Mesendoderm (in vitro differentiated cells): ENCODE measurements around the gene SLC22A3.

Experiments
- DNase-seq: peaks from one replicate; pipeline ENCODE4 v3.0.0; 2013
- H2AK5ac ChIP-seq: 2 replicates; pipeline ENCODE4 v1.6.1; 2013; ENCODE audit warnings: low read length, inconsistent platforms
- H2BK120ac ChIP-seq: 2 replicates; pipeline ENCODE4 v1.6.1; 2013; ENCODE audit warnings: low read depth, mild to moderate bottlenecking, low read length, moderate library complexity, mixed read lengths
- H2BK15ac ChIP-seq: replicated peaks from 2 replicates; pipeline ENCODE4 v1.6.1; 2013; ENCODE audit warnings: low read depth, mild to moderate bottlenecking, moderate library complexity
- H2BK5ac ChIP-seq: 2 replicates; pipeline ENCODE4 v1.6.1; 2013; ENCODE audit warnings: low read length, inconsistent platforms
- H3K18ac ChIP-seq: 2 replicates; pipeline ENCODE4 v1.6.1; 2013; ENCODE audit warnings: mild to moderate bottlenecking, low read length, mixed read lengths
- H3K23ac ChIP-seq: one replicate; pipeline ENCODE4 v1.6.1; 2013; ENCODE audit warnings: low read length
- H3K27ac ChIP-seq: 2 replicates; pipeline ENCODE4 v1.5.1; 2013; ENCODE audit warnings: low read depth, mild to moderate bottlenecking, inconsistent platforms, low read length, moderate library complexity
- H3K27me3 ChIP-seq: 2 replicates; pipeline ENCODE4 v1.6.1; 2013; ENCODE audit warnings: low read length, control low read depth, mild to moderate bottlenecking, inconsistent platforms; ENCODE audit not compliant: insufficient read depth, poor library complexity
- H3K36me3 ChIP-seq: 2 replicates; pipeline ENCODE4 v1.6.1; 2013; ENCODE audit warnings: low read length, inconsistent platforms; ENCODE audit not compliant: control insufficient read depth, insufficient read depth
- H3K4ac ChIP-seq: one replicate; pipeline ENCODE4 v1.6.1; 2013; ENCODE audit warnings: low read depth, mild to moderate bottlenecking, low read length, moderate library complexity
- H3K4me1 ChIP-seq: 2 replicates; pipeline ENCODE4 v1.6.1; 2013; ENCODE audit warnings: low read depth, low read length, inconsistent platforms; ENCODE audit not compliant: control insufficient read depth
- H3K4me2 ChIP-seq: 2 replicates; pipeline ENCODE4 v1.6.1; 2013; ENCODE audit warnings: low read length
- H3K4me3 ChIP-seq: 2 replicates; pipeline ENCODE4 v1.5.1; 2013; ENCODE audit warnings: mild to moderate bottlenecking, low read length
- H3K56ac ChIP-seq: one replicate; pipeline ENCODE4 v1.6.1; 2013; ENCODE audit warnings: low read length
- H3K79me1 ChIP-seq: 2 replicates; pipeline ENCODE4 v1.6.1; 2013; ENCODE audit warnings: low read length, inconsistent platforms
- H3K79me2 ChIP-seq: 2 replicates; pipeline ENCODE4 v1.6.1; 2013; ENCODE audit warnings: mild to moderate bottlenecking, low read length; ENCODE audit not compliant: control insufficient read depth, insufficient read depth
- H3K9ac ChIP-seq: 2 replicates; pipeline ENCODE4 v1.6.1; 2013; ENCODE audit warnings: low read length, inconsistent platforms
- H4K5ac ChIP-seq: one replicate; pipeline ENCODE4 v1.6.1; 2013; ENCODE audit warnings: low read length
- H4K8ac ChIP-seq: one replicate; pipeline ENCODE4 v1.6.1; 2013; ENCODE audit warnings: low read depth, mild to moderate bottlenecking, control low read depth, low read length, moderate library complexity
- WGBS: extraction: QIAGEN DNeasy Blood & Tissue Kit; methylation state at CpG from one replicate; pipeline ENCODE4 v1.1.7; 2013; ENCODE audit warnings: low lambda C conversion rate, missing lambda C conversion rate; ENCODE audit not compliant: insufficient coverage; ENCODE audit errors: extremely low coverage; 5-methylcytosine and 5-hydroxymethylcytosine counted together

Gene SLC22A3

DNA sequence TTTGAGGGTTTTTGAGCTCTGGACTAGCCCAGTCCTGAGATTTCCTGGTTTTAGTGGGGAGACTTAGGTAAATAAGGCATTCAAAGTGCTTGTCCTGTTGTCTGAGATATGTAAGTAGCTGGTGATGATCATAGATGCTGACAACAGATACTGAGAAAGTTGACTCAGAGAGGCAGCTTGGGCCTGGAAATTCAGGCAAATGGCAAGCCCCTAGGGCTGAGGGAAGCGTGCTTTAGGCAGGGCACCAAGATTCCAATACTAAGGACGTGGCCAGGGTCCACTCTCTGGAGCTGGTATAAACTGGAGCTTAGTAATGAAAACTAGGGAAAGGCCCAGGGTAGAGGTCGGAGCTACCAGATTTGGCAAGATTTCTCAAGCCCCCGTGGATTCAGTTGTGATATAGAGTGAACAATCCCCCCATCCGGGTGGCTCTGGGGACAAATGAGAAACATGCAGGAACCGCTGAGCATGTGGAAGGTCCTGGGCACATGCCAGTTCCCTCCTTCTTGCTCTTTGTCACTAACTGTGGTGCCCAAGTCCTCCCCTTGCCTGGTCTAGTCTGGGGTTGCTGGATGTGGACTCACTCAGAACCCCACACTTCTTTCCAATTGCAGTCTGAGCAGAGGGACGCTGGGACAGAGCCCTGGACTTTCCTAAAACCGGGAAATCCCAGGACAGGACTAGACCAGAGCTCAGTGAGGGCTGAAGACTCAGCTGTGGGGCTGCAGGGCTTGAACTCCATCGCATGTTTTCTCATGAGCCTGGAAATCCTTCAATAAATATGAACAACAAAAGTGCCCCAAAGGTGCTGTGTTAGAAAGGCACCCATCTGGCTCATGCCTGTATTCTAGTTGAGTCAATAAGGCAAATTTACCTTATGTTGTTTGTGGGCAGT is 10.3 kb downstream of the SLC22A3 start:
- H3K4ac ChIP-seq, result no peak overlapping the region
- H2BK120ac ChIP-seq, result no peak overlapping the region
- no peak overlapping the region for H3K4me3 ChIP-seq
- H2BK5ac ChIP-seq, result no peak overlapping the region
- no peak overlapping the region for H2AK5ac ChIP-seq
- peaks cover 2% of the 10 kb centered on the region for H3K4me1 ChIP-seq
- H3K27me3 ChIP-seq, result no peaks in the 10 kb centered on the region
- no peak overlapping the region for H3K27ac ChIP-seq
- H4K8ac ChIP-seq, result no peak overlapping the region
- H3K23ac ChIP-seq, result no peak overlapping the region
- peak overlapping the region; percentile 37 for H3K56ac ChIP-seq
- H3K18ac ChIP-seq, result no peak overlapping the region
- H2BK15ac ChIP-seq, result no peak overlapping the region
- DNase-seq, result peak; percentile 28
- peaks cover 2% of the 10 kb centered on the region for H3K79me1 ChIP-seq
- no peak overlapping the region for H3K9ac ChIP-seq
- H3K4me2 ChIP-seq, result no peak overlapping the region
- H3K36me3 ChIP-seq, result no peaks in the 10 kb centered on the region
- WGBS, result no CpG with 5 or more reads among the region's 9 CpGs
- peaks cover 4% of the 10 kb centered on the region for H3K79me2 ChIP-seq
- H4K5ac ChIP-seq, result no peak overlapping the region

DNA sequence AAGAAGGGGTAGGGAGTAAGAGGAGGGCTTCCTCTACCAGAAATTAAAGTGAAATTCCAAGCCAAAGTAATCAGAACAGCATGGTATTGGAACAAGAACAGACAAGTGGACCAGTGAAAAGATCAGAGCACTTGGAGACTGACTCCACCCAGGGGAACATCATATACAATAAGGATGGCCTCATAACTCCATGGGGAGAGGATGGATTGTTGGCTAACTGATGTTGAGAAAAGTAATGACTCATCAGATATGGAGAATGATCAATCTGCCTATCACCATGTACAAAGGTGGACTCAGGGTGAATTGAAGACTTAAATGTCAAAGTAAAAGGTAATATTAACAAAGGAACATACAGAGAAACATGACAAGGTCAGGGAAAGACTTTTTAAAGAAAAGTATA is 12.8 kb downstream of the SLC22A3 start:
- no peak overlapping the region for H3K4me2 ChIP-seq
- DNase-seq, result no peak
- no peak overlapping the region for H2BK120ac ChIP-seq

DNA sequence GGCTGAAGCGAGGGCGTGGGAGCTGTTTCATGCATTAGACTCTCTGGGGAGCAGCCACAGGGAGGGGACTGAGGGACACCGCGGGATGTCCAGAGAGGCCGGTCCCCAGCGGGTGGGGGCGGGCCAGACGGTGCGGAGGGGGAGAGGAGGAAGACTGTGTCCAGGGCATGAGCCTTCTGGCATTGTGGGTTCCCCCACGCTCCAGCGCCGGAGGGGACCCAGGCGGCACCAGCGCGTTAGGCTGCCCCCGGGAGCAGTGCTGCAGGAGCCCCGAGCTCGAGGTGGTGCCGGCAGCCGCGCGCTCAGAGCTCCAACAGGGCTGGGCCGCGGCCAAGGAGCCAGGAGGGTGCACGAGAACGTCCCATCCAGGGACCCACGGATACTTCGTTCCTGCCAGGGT is 14.4 kb downstream of the SLC22A3 start:
- no peak overlapping the region for H2BK15ac ChIP-seq
- peaks cover 2% of the 10 kb centered on the region for H3K4me1 ChIP-seq
- H2BK120ac ChIP-seq, result no peak overlapping the region
- no peaks in the 10 kb centered on the region for H3K27me3 ChIP-seq
- no peak overlapping the region for H4K5ac ChIP-seq
- H3K4ac ChIP-seq, result no peak overlapping the region
- no peak for DNase-seq
- no peaks in the 10 kb centered on the region for H3K36me3 ChIP-seq
- H3K18ac ChIP-seq, result no peak overlapping the region
- no peak overlapping the region for H3K4me3 ChIP-seq
- H3K79me1 ChIP-seq, result no peaks in the 10 kb centered on the region
- no peak overlapping the region for H2BK5ac ChIP-seq
- no peak overlapping the region for H3K23ac ChIP-seq
- no peak overlapping the region for H3K4me2 ChIP-seq
- no peak overlapping the region for H3K56ac ChIP-seq
- no peak overlapping the region for H3K27ac ChIP-seq
- H4K8ac ChIP-seq, result no peak overlapping the region
- no peak overlapping the region for H3K9ac ChIP-seq
- WGBS, result no CpG with 5 or more reads among the region's 28 CpGs
- H3K79me2 ChIP-seq, result no peaks in the 10 kb centered on the region
- no peak overlapping the region for H2AK5ac ChIP-seq

More for the DNA sequence above, 12.8 kb downstream of the SLC22A3 start:
- H3K36me3 ChIP-seq, result no peaks in the 10 kb centered on the region
- no peak overlapping the region for H4K8ac ChIP-seq
- no peak overlapping the region for H3K9ac ChIP-seq
- H3K4me1 ChIP-seq, result peaks cover 2% of the 10 kb centered on the region
- H3K56ac ChIP-seq, result no peak overlapping the region
- H3K27ac ChIP-seq, result no peak overlapping the region
- H3K27me3 ChIP-seq, result no peaks in the 10 kb centered on the region
- no peak overlapping the region for H2BK5ac ChIP-seq
- H3K79me1 ChIP-seq, result no peaks in the 10 kb centered on the region
- H3K4me3 ChIP-seq, result no peak overlapping the region
- no peak overlapping the region for H4K5ac ChIP-seq
- H3K4ac ChIP-seq, result no peak overlapping the region
- H3K18ac ChIP-seq, result no peak overlapping the region
- H3K23ac ChIP-seq, result no peak overlapping the region
- H3K79me2 ChIP-seq, result peaks cover 1% of the 10 kb centered on the region
- no peak overlapping the region for H2BK15ac ChIP-seq
- no peak overlapping the region for H2AK5ac ChIP-seq

DNA sequence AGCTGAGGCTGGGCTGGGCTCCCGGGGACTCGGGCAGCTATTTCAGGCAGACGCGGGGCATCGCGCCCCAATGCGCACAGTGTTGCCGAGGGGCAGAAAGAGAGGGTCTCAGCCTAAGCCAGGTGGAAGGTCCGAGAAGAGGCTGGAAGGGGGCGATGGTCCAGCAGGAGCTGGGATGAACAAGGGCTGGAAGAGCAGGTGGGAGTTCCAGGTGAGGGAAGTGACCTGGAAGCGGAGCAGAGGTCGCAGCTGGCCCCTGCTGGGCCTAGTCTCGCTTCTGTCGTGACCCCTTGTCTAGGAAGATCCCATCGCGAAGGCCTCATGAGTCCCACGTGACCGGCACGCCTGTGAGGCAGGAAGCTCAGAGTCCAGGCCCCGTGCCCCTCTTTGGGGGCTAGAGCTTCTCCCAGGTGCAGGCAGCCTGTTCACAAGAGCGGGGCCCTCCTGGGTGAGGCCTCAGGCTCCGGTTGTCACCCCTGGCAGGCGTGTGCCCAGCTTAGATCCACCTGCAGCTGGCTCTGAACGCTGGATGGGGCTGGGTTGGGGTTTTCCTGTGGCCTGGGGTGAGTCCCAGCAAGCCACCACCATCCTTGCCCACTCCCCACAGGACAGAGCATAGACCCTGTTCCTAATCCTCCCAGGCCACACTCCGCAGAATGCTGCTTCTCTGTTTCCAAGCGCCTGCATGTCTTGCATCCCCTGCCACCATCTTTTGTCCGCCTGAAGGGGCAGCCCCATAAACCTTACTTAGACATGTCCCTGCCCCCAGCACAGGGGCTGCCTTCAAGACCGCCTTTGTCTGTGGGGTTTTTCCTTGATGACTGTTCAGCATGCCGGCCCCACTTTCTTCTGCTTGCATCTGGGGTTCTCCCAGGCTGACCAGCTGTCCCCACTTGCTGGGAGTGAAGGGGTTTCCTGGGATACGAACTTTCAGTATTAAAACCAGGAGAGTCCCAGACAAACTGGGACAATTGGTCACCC is 15.1 kb downstream of the SLC22A3 start:
- no peaks in the 10 kb centered on the region for H3K36me3 ChIP-seq
- H3K18ac ChIP-seq, result no peak overlapping the region
- no peak overlapping the region for H3K4me2 ChIP-seq
- H3K79me1 ChIP-seq, result no peaks in the 10 kb centered on the region
- no peak for DNase-seq
- H2BK15ac ChIP-seq, result no peak overlapping the region
- H2BK5ac ChIP-seq, result no peak overlapping the region
- H4K5ac ChIP-seq, result no peak overlapping the region
- H3K23ac ChIP-seq, result no peak overlapping the region
- H2AK5ac ChIP-seq, result no peak overlapping the region
- no peak overlapping the region for H3K4me3 ChIP-seq
- H4K8ac ChIP-seq, result no peak overlapping the region
- H2BK120ac ChIP-seq, result no peak overlapping the region
- H3K27ac ChIP-seq, result no peak overlapping the region
- H3K56ac ChIP-seq, result no peak overlapping the region
- no peaks in the 10 kb centered on the region for H3K79me2 ChIP-seq
- H3K27me3 ChIP-seq, result no peaks in the 10 kb centered on the region
- no CpG with 5 or more reads among the region's 30 CpGs for WGBS
- no peak overlapping the region for H3K4ac ChIP-seq
- H3K4me1 ChIP-seq, result no peaks in the 10 kb centered on the region
- H3K9ac ChIP-seq, result no peak overlapping the region

DNA sequence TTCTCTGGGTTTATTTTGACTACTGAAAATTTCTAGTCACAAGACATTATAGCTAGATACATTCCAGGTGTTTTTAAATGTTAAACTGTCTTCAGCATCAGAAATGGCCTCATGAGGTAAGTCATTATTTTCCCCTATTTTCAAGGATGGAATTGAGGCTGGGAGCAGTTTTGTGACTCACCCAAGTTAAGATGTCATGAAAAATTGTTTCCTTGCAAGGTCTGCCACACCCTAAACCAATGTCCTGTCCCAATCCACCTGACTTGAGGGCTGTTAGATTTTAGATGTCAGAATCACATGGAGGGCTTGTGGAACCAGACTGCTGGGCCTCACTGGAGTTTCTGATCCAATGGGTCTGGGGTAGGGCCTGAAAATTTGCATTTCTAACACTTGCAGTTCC is 16.9 kb downstream of the SLC22A3 start:
- no peak overlapping the region for H4K8ac ChIP-seq
- H3K27me3 ChIP-seq, result no peaks in the 10 kb centered on the region
- H3K18ac ChIP-seq, result no peak overlapping the region
- no peak overlapping the region for H4K5ac ChIP-seq
- no peak overlapping the region for H2BK120ac ChIP-seq
- H3K4me2 ChIP-seq, result no peak overlapping the region
- no peak overlapping the region for H3K56ac ChIP-seq
- H2BK15ac ChIP-seq, result no peak overlapping the region
- no peak overlapping the region for H2AK5ac ChIP-seq
- H3K23ac ChIP-seq, result no peak overlapping the region
- H3K79me2 ChIP-seq, result no peaks in the 10 kb centered on the region
- no peak overlapping the region for H3K4ac ChIP-seq
- no peaks in the 10 kb centered on the region for H3K4me1 ChIP-seq
- no peaks in the 10 kb centered on the region for H3K79me1 ChIP-seq
- H3K36me3 ChIP-seq, result no peaks in the 10 kb centered on the region
- no peak overlapping the region for H3K9ac ChIP-seq
- no peak overlapping the region for H3K4me3 ChIP-seq
- H3K27ac ChIP-seq, result no peak overlapping the region
- DNase-seq, result no peak
- H2BK5ac ChIP-seq, result no peak overlapping the region
